Measurements from ENCODE around the gene CDCA7L. TPM values are rescaled to one million over a fixed set of nuclear protein-coding genes. Genes with fewer than 3 reads are reported as not detected.
"Not testable (repeated sequence)": the region's sequence is repeated elsewhere in the genome, so short reads cannot be mapped to it uniquely, and the experiment has no call there.

Gene CDCA7L
- total and polyA plus RNA-seq, 2 experiments from 2014 or later, result 26.8 to 61.1 TPM

GRCh38 chr7:21893401-21893800 is 52.3 kb downstream of the CDCA7L start:
- no peaks in the 10 kb centered on the region for H3K36me3 ChIP-seq
- no peaks in the 10 kb centered on the region for H3K4me1 ChIP-seq (ENCODE audit: low read depth)
- no peaks in the 10 kb centered on the region for H3K27me3 ChIP-seq
- no peaks in the 10 kb centered on the region for H3K9me3 ChIP-seq (ENCODE audit: low read depth)
- TF ChIP-seq CTCF (IDR thresholded peaks at IDR 0.05; ENCODE audit: low read depth, low read length), result no peak
- no peak overlapping the region for H3K4me3 ChIP-seq
- no peak for DNase-seq (ENCODE audit: low read depth in 1 of 2, low spot score in 1 of 2)
- H3K27ac ChIP-seq, result no peak overlapping the region

- H3K27me3 ChIP-seq, result no peaks in the 10 kb centered on the region
- H3K4me1 ChIP-seq (ENCODE audit: low read depth), result no peaks in the 10 kb centered on the region
- no peaks in the 10 kb centered on the region for H3K9me3 ChIP-seq (ENCODE audit: low read depth)
- no peaks in the 10 kb centered on the region for H3K36me3 ChIP-seq
- no peak for DNase-seq (ENCODE audit: low read depth in 1 of 2, low spot score in 1 of 2)
- TF ChIP-seq CTCF (IDR thresholded peaks at IDR 0.05; ENCODE audit: low read depth, low read length), result no peak
- no peak overlapping the region for H3K4me3 ChIP-seq
- H3K27ac ChIP-seq, result no peak overlapping the region
These were observed 54.4 kb downstream of the CDCA7L start for GRCh38 chr7:21891291-21891690.

GRCh38 chr7:21887779-21888178 is 57.9 kb downstream of the CDCA7L start:
- no peaks in the 10 kb centered on the region for H3K36me3 ChIP-seq
- TF ChIP-seq CTCF (IDR thresholded peaks at IDR 0.05; ENCODE audit: low read depth, low read length), result no peak
- DNase-seq (ENCODE audit: low read depth in 1 of 2, low spot score in 1 of 2), result no peak
- no peaks in the 10 kb centered on the region for H3K4me1 ChIP-seq (ENCODE audit: low read depth)
- H3K27ac ChIP-seq, result no peak overlapping the region
- H3K9me3 ChIP-seq (ENCODE audit: low read depth), result no peaks in the 10 kb centered on the region
- no peak overlapping the region for H3K4me3 ChIP-seq
- H3K27me3 ChIP-seq, result no peaks in the 10 kb centered on the region

- no peak for TF ChIP-seq CTCF (IDR thresholded peaks at IDR 0.05; ENCODE audit: low read depth, low read length)
- no peak for DNase-seq (ENCODE audit: low read depth in 1 of 2, low spot score in 1 of 2)
- no peaks in the 10 kb centered on the region for H3K9me3 ChIP-seq (ENCODE audit: low read depth)
- H3K4me3 ChIP-seq, result no peak overlapping the region
- no peaks in the 10 kb centered on the region for H3K36me3 ChIP-seq
- no peaks in the 10 kb centered on the region for H3K27me3 ChIP-seq
- no peaks in the 10 kb centered on the region for H3K4me1 ChIP-seq (ENCODE audit: low read depth)
- no peak overlapping the region for H3K27ac ChIP-seq
These were observed 58.3 kb downstream of the CDCA7L start for GRCh38 chr7:21887353-21887752.

GRCh38 chr7:21886396-21886795 is 59.3 kb downstream of the CDCA7L start:
- H3K4me1 ChIP-seq (ENCODE audit: low read depth), result no peaks in the 10 kb centered on the region
- H3K27ac ChIP-seq, result no peak overlapping the region
- TF ChIP-seq CTCF (IDR thresholded peaks at IDR 0.05; ENCODE audit: low read depth, low read length), result no peak
- no peak overlapping the region for H3K4me3 ChIP-seq
- no peaks in the 10 kb centered on the region for H3K27me3 ChIP-seq
- no peak for DNase-seq (ENCODE audit: low read depth in 1 of 2, low spot score in 1 of 2)
- H3K9me3 ChIP-seq (ENCODE audit: low read depth), result no peaks in the 10 kb centered on the region
- no peaks in the 10 kb centered on the region for H3K36me3 ChIP-seq

- H3K9me3 ChIP-seq (ENCODE audit: low read depth), result no peaks in the 10 kb centered on the region
- no peak for DNase-seq (ENCODE audit: low read depth in 1 of 2, low spot score in 1 of 2)
- TF ChIP-seq CTCF (IDR thresholded peaks at IDR 0.05; ENCODE audit: low read depth, low read length), result no peak
- no peak overlapping the region for H3K27ac ChIP-seq
- H3K4me3 ChIP-seq, result no peak overlapping the region
- H3K27me3 ChIP-seq, result no peaks in the 10 kb centered on the region
- no peaks in the 10 kb centered on the region for H3K4me1 ChIP-seq (ENCODE audit: low read depth)
- H3K36me3 ChIP-seq, result no peaks in the 10 kb centered on the region
These were observed 61.2 kb downstream of the CDCA7L start for GRCh38 chr7:21884496-21884895.

- H3K27me3 ChIP-seq, result not testable (repeated sequence)
These were observed 62.2 kb downstream of the CDCA7L start for GRCh38 chr7:21883501-21883900.

More at GRCh38 chr7:21883501-21883900, 62.2 kb downstream of the CDCA7L start:
- not testable (repeated sequence) for H3K9me3 ChIP-seq (ENCODE audit: low read depth); H3K4me3 ChIP-seq; H3K36me3 ChIP-seq; H3K27ac ChIP-seq; H3K4me1 ChIP-seq (ENCODE audit: low read depth); DNase-seq (ENCODE audit: low read depth in 1 of 2, low spot score in 1 of 2)

Measured in cardiac muscle cell (in vitro differentiated cells and primary cell).